CD4-positive, alpha-beta T cell treated with Interleukin-17A for 1 hour (primary cell): ENCODE data around the gene CDKN3.
A peak's percentile ranks its signal among the peaks of the same experiment; 100 is the strongest.

Source experiments
- DNase-seq: peaks from one replicate; pipeline ENCODE4 v3.0.0-alpha.2; 2020

Gene CDKN3

DNA sequence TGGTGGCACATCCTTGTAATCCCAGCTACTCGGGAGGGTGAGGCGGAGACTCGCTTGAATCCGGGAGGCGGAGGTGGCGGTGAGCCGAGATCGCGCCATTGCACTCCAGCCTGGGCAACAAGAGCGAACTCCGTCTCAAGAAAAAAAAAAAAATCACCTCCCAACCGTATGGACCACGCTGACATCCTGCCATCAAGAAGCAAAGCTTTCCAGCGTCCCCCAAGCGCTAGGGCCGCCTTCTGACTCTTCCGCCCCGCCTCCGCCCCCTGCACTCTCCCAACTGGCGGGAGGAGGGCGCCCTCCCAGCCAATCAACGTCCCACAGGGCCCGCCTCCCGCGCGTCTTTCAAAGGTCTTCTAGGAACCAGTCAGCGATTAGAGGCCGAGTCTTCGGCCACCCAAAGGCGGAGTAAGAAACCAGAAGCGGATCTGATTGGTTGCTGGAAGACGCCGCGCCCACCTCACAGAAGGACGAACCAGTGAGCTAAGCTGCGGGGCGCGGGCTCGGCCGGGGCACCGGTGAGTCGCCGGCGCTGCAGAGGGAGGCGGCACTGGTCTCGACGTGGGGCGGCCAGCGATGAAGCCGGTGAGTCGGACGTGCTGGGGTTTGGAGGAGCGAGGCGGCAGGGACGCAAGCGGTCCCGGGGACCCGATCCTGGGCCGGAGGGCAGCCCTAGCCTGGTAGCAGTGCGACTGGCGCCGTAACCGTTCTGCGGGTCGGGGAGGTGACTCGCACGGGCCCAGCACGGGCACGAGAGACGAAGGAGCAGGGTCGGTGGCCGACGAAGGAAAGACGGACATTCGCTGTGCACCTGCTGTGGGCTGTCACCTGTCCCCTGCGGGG lies at the start of gene CDKN3:
TSS of gene CDKN3 (plus strand) at position 515 of the 843 bp plus-strand sequence. CDS start at position 577, 62 bp downstream.
- peak; percentile 98 for DNase-seq

DNA sequence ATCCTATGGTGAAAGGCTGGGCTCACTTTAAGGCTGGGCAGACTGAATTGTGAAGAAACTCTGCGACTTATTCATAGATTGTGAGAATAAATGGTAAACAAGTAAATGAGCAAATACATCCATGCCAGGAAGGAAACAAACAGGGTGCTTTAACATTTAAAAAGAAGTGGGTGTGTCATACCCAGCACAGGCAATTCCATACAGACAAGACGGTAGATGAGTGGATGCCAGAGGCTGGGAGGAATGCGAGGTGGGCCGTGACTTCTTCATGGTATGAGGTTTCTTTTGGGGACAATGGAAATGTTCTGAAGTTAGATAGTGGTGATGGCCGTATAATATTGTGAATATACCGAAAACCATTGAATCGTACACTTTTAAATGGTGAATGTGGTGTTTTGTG lies 49.8 kb upstream of the CDKN3 start:
- no peak for DNase-seq

DNA sequence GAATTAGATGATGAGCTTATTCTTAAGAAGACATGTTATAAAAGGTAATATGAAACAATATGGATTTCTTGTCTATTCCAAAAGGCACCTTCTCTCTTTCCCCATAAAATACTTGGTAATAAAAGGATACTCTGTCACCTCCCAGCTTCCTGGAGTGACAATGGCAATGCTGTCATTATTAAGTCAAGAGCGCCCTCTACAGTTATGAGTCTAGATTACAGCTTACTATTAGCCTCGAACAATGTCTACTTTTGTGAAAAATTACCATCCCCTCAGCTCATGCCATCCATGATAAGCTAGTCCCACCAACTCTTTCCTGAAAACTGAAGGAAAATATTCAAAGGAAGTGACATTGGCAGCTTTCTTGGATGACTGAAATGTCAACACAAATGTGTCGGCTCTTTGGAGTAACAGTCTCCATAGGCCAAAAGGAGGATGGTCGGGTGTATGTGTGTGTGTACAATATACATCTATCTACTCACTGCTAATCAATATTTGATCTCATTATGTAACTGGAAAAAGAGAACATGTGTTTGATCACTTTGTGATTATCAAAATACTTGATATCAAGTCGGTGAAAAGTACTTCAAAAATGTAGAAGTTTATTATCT lies 48.7 kb upstream of the CDKN3 start:
- peak; percentile 27 for DNase-seq

DNA sequence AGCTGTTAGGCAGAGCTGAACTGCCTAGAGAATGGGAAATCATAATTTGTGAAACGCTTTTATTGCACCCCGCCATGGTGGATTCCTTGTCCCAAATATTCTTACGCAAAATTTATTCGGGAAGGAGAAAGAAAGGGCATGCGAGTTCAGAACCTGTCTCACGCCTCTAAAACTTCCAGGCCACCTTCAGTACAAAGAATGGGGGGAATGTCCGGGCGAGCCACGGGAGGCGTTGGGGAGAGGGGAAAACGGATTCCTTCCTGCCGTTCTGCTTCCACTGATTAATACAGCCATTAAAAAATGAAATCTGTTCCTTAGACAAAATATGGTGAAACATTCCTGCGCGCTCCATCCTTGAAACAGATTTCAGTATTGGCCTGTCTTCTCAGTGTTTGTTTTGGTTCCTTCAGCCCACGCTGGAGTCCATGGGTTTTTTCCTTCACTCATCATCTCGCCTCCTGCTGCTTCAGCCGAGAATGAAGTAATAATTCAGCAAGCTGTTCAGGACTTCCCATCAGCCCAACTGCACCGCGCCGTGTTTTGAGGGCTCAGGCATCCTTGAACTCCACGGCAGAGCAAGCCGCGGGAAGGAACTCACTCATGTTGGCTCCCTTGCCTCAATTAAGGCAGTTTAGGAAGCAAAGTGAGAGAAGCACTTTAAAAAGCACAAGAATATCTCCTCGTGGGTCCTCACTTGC lies 47.7 kb upstream of the CDKN3 start:
- no peak for DNase-seq

GRCh38 chr14:54349713-54350112 lies 47.1 kb upstream of the CDKN3 start:
- no peak for DNase-seq

- DNase-seq = no peak
These were observed 46.6 kb upstream of the CDKN3 start for GRCh38 chr14:54350203-54350602.

DNA sequence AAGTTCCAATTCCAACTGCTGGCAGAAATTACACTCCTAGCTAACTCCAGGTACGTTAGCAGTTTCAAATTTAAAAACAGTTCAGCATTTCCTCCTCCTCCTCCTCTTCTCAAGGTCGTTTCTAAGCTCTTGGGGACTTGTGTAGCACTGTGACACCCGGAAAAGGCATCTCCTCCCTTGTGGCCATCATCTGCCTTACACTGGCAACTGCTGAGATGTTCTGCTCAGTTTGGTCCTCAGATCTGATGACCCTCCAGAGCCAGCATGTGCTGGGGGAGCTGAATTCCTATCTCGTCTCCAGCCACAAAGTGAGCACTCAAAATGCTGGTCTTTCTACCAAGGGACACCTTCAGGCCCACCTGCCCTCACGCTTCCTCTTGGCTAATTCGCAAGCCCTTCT lies 43.5 kb upstream of the CDKN3 start:
- DNase-seq = no peak

DNA sequence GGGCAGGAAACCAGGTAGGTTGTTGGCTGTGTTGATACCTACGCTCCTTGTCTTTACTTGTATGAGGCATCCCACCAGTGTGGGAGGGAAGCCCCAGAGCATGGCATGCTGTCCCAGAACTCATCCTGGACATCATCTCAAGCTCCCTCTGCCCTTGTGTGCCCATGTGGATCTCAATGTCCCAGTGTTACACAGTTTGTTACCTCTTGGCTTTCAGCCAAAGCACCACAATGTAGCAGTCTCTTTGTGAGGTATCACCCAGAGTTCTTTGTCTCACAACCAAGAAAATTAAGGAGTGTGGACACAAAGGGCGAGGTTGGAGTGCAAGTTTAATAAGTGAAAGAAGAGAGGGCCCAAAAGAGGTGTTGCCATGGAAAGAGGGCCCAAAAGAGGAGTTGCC lies 43.1 kb upstream of the CDKN3 start:
- no peak for DNase-seq

DNA sequence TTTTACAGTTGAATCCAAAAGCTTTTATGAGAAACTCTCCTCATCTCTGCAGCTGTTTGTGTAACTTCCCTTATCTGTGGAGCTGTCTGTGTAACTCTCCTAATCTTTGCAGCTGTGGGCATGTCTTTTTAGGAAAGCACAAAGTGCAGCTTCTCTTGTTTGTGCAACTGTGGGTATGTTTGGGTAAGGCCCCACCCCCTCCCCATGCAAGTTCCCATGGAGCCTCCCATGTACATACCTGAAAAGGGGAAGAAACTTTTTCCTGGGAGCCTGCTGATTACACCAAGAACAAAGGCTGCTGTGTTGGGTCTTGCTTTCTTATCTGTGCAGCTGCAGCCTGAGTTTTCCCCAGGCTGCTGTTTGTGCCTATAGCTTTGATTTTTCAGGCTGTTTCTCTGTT lies 42.7 kb upstream of the CDKN3 start:
- no peak for DNase-seq

DNA sequence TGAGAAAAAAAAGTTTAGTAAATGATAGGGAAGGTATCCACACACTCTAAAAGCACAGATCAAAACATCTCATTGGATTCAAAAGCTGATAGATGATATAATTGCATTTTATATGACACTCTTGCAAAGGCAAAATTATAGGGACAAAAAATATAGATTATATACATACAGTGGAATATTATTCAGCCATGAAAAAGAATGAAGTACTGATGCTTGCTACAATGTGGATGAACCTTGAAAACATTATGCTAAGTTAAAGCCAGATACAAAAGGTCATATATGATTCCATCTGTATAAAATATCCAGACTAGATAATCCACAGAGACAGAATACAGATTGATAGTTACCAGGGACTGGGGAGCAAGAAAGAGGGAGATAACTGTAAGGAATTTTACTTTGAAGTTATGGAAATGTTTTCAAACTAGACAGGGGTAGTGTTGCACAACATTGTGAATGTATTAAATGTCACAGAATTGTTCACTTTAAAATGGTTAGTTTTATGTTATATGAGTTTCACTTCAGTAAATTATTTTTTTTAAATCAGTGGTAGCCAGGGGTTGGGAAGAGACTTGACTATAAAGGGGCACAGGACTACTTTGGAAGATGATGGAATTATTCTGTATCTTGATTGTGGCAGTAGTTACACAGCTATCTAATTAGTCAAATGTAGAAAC lies 41.7 kb upstream of the CDKN3 start:
- DNase-seq = no peak

- DNase-seq = no peak
These were observed 41.1 kb upstream of the CDKN3 start for GRCh38 chr14:54355698-54356097.

GRCh38 chr14:54356172-54356571 lies 40.6 kb upstream of the CDKN3 start:
- no peak for DNase-seq

DNA sequence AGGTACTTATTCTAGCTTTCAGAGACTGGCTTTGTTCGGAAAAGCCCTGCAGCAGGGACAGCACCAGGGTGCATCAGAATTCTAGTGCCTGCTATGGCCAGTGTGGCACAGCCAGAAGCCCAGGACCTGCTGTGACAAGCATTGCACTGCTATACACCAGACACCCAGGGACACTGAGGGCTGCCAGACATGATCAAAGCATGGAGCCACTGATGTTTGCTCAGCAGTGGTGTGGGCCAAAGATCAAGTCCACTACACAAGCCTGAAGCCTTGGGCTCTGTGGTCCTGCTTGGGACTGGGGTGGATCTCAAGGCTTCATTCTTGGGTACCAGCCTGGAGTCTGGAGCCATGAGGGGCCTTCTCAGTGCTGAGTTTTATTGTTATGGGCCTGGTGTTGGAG lies 36.1 kb upstream of the CDKN3 start:
- DNase-seq = no peak

- DNase-seq = no peak
These were observed 34.7 kb upstream of the CDKN3 start for GRCh38 chr14:54362089-54362504.

DNA sequence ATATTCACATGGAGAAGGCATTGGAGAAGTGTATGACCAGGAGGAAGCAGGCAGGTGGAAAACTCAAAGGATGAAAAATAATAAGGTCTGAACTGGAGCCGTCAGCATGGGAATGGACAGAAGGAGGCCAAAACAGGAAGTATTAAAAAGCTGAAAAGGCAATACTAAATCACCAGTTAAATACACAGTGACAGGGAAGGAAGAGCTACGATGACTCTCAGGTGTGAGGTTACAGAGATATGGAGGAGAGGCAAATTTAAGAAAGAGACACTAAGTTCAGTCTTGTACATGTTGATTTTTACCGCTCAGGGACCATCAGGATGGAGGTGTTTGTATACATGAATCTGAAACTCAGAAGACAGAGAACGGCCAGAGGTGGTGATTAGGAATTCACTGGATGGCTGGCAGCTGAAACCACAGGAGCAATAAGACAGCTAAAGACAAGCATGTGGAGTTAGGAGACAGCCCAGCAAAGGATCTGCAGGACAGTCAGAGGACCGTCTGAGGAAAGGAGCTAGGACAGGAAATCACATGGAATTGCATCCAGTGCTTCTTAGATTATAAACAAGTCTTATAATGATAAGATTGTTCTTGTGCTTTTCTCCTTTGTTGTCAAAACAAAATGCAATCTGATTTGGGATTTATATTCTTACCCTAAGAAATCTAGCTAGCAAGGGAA lies 33.9 kb upstream of the CDKN3 start:
- no peak for DNase-seq

DNA sequence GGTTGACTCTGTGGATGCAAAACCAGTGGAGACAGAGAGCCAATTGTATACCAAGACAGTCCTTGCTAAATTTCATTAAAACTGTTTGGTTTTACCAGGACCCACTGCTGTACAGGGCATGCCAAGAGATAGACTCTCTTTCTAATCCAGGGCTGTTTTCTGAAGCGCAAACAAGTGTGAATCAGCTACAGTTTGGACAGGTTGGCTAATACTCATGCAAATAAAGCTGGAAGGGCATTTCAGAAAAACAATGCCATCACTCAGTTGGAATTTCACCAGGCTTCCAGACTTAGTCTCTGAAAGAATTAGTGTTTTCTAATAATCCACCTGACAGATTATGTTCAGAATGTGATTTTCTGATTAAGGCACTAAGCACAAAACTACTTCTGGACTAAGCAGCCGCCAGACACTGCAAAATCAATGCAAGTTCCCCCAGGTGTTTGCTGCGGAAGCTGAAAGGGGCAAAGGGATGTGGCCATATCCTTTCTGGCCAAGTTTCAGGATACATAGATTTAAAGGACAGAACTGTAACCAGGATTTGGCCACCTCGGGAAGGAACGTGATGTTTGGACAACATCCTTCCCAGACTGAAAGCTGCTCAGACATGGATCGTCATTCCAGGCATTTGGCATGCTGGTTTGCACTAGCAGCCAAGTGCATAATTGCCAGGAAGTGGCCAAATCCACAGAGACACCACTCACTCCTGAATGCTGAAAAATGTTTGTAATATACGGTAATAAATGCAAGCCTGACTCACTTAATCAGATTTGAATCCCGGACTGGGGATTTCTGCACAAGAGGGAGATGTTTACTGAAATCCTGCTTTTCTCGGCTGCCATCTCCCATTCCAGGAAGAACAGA lies 32.0 kb upstream of the CDKN3 start:
- no peak for DNase-seq

DNA sequence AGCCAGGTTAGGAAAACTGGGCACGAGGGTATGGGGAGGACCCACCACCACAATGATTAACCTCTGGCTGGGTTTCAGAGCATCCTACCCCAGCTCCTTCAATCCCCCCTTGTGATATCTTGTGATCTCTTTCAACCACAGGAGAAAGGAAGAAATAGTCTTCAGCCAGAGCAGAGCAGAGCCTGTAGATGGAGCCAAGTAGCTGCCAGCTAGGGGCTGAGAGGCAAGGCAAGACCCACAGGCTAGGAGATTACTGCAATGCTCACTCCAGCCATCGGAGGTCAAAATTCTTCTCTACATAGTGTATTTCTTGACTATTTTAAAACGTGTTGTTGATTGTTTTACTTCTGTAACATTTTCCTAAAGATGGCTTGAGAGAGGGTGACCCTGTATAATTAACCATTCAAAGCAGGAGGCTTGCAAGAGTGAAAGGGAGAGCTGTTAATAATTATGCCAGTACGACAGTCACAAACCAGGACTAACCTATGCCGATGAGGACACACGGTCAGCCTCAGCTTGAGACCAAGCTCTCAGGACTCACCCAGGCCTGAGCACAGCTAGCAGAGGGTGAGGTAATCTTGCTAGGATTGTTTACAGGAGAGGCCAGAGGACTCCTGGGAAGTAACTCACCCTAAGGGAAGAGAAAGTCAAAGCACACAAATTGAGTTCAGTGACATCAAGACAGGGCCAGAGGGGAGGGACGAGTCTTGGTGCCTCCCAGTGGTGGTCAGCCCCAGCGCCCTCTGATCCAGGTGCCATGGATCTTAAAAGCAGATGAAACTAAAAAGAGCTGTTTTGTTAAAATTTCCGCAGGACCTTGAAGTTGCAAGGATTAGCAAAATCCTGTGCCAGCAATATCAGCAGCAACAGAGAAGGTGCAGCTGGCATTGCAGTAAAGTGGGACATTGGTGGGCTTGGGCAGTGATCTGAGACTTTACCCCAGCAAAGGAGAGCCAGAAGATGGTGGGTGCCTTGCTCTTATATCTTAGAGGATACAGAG lies 29.8 kb upstream of the CDKN3 start:
- peak; percentile 42 for DNase-seq

DNA sequence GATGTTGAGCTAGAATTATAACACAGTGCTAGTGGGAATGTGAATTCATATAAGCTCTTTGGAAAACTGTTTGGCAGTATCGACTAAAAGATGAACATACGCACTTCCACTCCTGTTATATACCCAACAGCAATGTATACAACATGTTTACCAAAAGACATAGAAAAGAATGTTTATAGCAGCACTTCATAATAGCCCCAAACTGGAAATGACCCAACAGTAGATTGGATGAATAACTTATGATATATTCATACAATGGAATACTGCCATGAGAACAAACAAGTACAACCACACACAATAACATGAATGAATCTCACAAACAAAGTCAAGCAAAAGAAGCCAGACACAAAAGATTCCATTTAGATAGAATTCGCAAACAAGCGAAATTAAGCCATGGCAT lies 28.5 kb upstream of the CDKN3 start:
- no peak for DNase-seq

DNA sequence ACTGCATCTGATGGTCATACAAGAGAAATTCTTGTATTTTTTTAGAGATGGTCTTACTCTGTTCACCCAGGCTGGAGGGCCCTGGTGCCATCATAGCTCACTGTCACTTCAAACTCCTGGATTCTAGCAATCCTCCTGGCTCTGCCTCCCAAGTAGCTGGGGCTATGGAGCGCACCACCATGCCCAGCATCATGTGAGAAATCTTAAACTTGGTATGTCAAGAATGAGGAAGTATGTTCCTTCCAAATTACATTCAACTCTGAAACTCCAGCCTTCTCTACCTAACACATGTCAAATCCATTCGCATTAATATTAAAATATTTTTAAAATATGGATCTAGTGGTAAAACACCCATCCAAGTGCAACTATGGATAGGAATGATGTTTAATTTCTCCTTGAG lies 27.5 kb upstream of the CDKN3 start:
- no peak for DNase-seq
